HL-60/S4 treated with retinoic acid at 250 ng/mL for 4 days and 3 days (cell line): ENCODE measurements around the gene NUP188.
"Not testable (repeated sequence)": the region's sequence is repeated elsewhere in the genome, so short reads cannot be mapped to it uniquely, and the experiment has no call there.

Source experiments
- in situ Hi-C: fragments of 300-500 bp; cut with MboI; formaldehyde crosslinking; loops from 2 replicates; pipeline ENCODE4 v1.7.0; 2022; ENCODE audit warnings: low sequenced_read_pairs

Gene NUP188

DNA sequence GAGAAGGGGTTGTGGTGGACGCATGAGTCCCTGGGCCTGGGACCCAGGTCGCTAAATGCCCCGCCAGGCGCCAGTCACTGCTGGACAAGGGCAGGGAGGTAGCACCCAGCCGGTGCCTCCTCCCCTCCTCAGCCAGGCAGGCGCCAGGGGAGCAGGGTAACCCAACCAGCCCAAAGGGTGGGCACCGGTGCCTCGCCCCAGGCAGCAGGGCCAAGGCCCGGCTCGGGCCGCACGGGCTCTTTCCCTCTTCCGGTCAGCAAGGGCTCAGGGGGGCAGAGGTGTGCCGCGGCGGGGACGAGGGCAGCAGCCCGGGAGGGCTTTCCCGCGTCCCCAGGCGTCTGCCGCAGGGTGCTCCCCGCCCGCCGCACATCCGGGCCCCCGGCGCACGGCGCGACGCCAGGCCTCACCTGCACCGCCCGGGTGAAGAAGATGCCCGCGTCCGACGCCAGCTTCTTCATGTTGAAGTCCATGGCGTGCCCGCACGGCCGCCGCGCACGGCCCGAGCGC is 80.2 kb downstream of the NUP188 start:
- in situ Hi-C loops = no loop called here

- in situ Hi-C loops = no loop called here
Measured at GRCh38 chr9:129028192-129028966, 80.9 kb downstream of the NUP188 start, which contains the start of gene SH3GLB2. TSS of gene SH3GLB2 (minus strand) at chr9:129028331. CDS start at chr9:129028154, 177 bp downstream.

DNA sequence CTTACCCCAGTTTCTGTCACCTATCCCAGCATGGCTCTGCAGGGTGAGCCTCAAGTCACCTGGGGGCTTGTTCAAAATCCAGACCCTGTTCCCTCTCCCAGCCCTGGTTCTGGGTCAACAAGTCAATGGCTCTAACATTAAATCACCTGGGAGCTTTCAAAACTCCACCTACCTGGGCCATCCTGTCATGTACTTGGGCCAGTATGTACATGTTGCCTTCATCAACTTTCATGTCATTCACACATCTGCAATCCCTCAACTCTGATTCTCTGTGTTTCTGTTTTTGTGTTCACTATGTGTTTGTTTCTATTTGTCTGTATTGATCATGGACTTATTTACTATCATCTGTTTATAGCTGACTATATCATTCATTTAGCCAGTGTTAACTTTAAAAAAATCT is 82.7 kb downstream of the NUP188 start:
- in situ Hi-C loops = no loop called here

- in situ Hi-C loops = no loop called here
Measured at GRCh38 chr9:129031514-129031913, 84.0 kb downstream of the NUP188 start.

GRCh38 chr9:129032541-129033159 is 85.2 kb downstream of the NUP188 start:
- in situ Hi-C loops = no loop called here

DNA sequence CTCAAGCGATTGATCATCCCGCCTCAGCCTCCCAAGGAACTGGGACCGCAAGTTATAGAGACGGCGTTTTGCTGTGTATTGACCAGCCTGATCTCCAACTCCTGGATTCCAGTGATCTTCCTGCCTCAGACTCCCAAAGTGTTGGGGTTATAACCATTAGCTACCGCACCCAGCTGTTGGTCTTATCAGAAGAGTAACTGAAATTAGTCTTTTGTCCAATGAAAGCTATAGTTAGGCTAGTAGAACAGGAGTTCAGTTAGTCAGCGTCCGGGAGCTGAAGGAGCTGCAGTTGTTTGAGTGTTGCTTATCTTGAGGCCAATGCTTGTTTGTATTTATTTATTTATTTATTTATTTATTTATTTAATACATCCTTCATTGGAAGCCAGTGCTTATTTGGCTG is 85.7 kb downstream of the NUP188 start:
- in situ Hi-C loops = no loop called here

DNA sequence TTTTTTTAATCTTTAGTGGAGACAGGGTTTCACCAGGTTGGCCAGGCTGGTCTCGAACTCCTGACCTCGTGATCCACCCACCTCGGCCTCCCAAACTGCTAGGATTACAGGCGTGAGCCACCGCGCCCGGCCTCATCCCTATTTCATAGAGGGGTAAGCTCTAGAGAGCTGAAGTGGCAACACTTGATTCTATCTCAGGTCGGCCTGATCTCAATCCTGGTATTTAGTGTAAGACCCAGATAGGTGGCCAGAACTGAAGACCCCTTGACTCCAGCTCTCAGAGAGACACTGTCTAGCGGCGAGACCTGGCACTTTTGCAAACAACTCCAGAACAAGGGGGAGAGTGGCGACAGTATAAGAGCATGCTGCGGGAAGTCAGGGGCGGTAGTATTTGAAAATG is 88.3 kb downstream of the NUP188 start:
- in situ Hi-C loops = not testable (repeated sequence)

GRCh38 chr9:129036241-129036922 is 88.9 kb downstream of the NUP188 start, which contains the start of gene MIGA2:
TSS of gene MIGA2 (plus strand) at chr9:129036626. CDS start at chr9:129040595, 3,969 bp downstream.
- in situ Hi-C loops = no loop called here

DNA sequence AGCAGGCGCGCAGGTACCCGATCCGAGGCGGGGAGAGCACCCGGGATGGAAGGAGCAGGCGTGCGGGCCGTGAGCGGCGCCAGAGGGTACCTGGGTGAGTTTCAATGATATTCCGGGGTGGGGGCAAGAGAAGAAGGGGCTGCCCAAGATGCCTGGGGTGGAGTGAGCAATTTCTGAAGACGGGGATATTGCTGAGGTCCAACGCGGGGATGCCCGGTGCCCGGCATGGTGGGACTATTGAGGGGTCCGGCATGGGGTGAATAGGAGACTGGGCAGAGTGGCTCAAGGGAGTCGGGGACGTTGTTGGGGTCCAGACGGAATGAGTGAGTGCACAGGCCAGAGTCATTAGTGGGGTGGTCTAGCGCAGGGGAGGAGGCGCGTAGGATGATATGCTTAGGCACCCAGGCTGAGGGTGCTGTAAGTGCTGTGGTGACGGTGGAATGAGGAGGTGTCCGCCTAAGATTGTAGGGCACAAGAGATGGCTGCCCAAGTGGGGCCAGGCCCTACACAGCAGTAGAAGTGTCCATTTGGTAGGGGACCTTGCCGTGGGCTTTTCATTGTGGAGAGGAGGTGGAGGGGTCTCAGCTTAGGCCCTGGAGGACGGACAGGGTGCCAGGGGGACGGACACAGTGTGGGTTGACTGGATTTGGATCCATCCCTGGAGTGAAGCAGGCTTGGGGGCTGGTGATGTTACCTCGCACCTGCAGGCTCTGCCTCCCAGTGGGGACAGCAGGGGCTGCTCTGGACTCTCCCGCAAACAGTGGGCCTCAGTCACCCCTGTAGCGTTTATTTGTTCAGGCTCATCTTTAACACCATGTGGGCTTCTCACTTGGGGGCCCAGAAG is 89.6 kb downstream of the NUP188 start:
- in situ Hi-C loops = no loop called here

DNA sequence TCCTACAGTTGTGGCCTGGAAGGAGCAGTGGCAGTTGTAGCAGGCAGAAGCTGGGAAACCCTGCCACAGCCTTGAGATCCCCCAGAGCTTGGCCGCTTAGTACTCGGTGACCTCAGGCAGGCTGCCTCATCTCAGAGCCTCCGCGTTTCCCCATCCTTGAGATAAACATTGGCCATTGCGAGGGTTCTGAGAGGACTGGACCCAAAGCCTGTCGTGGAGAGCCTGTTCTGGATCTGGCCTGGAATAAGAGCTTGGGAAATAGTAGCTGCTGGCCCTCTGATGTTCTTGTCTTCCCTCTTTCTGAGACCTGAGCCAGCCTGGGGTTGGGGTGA is 90.2 kb downstream of the NUP188 start:
- in situ Hi-C loops = no loop called here

- in situ Hi-C loops = no loop called here
Measured at GRCh38 chr9:129038109-129038852, 90.8 kb downstream of the NUP188 start.

DNA sequence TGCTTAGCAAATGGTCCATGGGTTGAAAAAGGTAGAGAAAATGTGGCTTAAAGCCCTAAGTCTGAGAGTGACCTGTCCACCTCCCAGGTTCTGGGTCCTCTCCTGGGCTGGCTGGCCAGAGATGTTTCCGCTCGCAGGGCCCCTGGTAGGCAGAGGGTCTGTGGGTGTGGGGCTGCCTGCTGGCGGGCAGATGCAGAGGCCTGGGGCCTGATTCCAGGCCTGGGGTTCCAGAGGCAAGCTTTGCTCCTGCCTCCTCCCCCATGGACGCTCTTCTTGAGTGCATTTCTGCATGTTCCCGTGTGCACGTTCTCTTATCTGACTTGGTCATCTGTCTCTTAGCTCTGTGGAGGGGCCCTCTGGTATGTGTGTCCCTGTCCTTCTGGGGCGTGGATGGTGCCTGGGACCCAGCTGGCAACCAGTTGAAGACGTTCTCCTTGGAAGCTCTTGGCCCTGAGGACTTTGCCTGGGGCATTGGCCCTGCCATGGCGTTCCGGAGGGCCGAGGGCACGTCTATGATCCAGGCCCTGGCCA is 92.7 kb downstream of the NUP188 start:
- in situ Hi-C loops = no loop called here

GRCh38 chr9:129042016-129042415 is 94.5 kb downstream of the NUP188 start:
- in situ Hi-C loops = no loop called here

- in situ Hi-C loops = no loop called here
Measured at GRCh38 chr9:129052592-129052991, 105.1 kb downstream of the NUP188 start.

DNA sequence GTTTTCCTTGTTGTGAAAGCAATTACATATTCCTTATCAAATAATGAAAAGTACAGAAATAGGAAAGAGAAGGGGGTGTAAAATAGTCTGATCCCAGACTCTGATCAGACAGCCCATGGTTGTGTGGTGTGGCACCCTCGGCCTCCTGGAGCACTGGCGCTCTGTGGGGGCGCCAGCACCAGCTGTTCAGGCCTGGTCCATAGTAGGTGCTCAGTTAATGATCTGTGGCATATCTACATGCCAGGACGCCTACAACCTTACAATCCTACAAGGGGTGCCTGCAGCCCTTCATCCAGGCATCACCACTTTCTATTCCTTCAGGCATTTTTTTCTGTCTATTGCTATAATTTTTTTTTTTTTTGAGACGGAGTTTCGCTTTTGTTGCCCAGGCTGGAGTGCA is 105.5 kb downstream of the NUP188 start:
- in situ Hi-C loops = no loop called here

DNA sequence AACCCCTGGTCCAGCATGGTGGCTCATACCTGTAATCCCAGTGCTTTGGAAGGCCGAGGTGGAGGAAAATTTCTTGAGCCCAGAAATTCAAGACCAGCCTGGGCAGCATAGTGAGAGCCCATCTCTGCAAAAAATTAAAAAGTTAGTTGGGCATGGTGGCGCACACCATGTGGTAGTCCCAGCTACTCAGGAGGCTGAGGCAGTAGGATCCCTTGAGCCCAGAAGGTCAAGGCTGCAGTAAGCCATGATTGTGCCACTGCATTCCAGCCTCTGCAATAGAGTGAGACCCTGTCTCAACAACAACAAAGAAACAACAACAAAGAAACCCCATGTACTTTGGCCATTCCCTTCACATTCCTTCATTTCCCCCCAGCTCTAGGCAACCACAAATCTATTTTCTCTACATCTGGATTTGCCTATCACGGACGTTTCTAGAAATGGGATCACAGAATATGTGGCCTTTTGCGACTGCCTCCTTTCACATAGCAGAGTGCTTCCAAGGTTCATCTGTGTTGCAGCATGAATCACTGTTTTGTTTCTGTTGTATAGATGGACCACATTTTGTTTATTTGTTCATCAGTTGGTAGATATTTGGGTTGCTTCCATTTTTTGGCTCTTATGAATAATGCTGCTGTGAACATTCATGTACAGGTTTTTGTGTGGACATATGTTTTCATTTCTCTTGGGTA is 106.8 kb downstream of the NUP188 start:
- in situ Hi-C loops = no loop called here
